ENCODE results near the gene DAPK1.

GRCh38 chr9:87551772-87552217, 54.1 kb downstream of the DAPK1 start:
- no peak for TF ChIP-seq CTCF (conservative IDR thresholded peaks at IDR 0.05 in 1 of 2, IDR thresholded peaks at IDR 0.05 in 1 of 2; ENCODE audit: extremely low read depth in 1 of 2, insufficient read depth in 1 of 2, low read depth in 1 of 2, low read length in 2 of 2)
- TF ChIP-seq EZH2 (IDR thresholded peaks at IDR 0.05; ENCODE audit: borderline replicate concordance, low read length): no peak
